ENCODE results near the gene RIPPLY2.

The RIPPLY2 gene, protein sequence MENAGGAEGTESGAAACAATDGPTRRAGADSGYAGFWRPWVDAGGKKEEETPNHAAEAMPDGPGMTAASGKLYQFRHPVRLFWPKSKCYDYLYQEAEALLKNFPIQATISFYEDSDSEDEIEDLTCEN

DNA sequence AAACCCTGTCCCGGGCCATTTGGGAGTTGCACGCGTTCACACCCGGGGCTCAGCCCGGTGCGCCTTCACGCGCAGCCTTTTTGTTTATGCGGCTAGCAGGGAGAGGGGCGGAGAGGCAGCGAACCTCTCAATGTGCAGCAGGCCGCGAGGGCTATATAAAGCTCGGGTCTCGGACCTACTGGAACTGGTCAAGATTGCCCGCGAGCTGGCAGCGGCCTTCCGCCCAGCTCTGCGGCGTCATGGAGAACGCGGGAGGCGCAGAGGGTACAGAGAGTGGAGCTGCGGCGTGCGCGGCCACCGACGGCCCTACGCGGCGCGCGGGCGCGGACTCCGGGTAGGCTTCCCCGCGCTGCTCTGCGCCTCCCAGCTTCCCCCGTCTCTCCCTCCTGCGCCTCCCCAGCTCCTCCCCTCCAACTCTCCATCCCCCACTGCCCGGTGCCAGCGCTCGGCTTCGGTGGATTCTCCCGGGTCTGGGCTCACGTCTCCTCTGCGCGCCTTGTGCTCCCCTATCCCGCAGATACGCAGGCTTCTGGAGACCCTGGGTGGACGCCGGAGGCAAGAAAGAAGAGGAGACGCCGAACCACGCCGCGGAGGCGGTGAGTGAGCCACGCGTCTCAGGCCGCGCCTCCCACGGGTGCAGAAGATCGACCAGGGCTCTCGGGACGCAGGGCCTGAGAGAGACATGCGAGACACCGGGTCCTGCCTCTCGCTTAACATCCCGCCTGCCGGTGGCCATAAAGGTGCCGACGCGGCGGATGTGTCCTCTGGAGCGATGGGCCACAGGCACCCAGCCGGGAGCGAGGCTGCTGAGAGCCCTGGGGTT lies at the start of gene RIPPLY2:
Gene RIPPLY2, plus strand, starts transcription at position 183 of the 823 bp plus-strand sequence. Its CDS starts 57 bp downstream, at position 240.
- DNase-seq: peak; percentile 77

DNA sequence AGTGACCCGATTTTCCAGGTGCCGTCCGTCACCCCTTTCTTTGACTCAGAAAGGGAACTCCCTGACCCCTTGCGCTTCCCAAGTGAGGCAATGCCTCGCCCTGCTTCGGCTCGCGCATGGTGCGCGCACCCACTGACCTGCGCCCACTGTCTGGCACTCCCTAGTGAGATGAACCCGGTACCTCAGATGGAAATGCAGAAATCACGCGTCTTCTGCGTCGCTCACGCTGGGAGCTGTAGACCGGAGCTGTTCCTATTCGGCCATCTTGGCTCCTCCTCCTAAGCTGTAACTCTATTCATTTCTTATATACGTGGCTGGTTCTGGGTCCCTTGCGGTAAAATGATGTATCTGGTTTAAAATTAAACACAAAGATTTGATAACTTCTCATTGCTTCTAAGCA lies 49.7 kb upstream of the RIPPLY2 start:
- DNase-seq: peak; percentile 21

DNA sequence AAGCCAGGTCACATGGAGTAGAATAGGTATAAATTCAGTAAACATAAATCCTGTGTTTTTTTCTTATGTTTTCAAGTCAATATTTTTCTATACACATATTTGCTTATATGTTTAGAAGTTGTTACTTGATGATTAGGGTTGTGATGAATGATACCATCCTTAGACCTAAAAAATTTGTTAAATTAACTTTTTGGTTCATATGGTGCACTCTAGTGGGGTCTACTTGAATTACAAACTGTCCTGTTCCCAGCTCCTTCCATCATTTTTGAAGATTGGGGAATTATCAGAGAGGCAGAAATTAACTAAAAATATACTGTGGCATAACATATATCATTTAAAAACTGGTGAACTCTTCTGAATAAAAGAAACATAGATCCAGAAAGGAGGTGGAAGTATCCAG lies 48.3 kb upstream of the RIPPLY2 start:
- DNase-seq: no peak

DNA sequence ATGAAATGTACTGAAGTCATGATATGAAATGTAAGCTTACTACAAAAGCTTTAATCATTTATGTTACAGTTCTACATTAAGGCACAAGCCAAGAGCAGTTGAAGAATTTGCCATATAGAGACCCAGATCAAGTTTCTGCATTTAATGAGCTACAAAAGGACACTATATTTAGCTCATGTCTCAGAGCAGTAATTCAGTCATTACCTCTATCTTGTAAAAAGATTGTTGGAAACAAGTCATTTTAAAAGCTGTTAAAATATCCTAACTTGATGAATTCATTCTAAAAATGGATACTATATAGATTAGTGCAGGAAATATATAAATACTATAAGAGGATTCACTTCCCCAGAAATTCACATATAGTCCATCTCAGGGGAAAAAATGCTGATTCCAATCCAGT lies 45.2 kb upstream of the RIPPLY2 start:
- DNase-seq: no peak

DNA sequence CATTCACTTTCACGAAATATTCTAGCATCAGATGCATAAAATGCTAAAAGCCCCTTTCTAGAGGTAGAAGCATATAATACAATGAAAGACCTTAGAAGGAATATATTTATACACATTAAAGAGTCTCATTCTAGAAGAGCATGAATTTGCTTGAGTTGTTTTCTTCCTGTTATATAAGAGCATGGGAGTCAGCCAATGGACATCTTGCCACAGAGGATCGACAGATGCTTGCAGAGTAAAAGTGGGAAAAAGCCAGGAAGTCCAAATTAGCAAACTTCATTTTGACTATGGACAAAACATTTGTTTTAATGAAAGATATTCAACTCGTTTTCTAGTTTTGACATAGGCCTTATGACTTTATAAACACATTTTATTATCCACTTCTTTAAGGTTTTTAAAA lies 44.2 kb upstream of the RIPPLY2 start:
- DNase-seq: no peak

DNA sequence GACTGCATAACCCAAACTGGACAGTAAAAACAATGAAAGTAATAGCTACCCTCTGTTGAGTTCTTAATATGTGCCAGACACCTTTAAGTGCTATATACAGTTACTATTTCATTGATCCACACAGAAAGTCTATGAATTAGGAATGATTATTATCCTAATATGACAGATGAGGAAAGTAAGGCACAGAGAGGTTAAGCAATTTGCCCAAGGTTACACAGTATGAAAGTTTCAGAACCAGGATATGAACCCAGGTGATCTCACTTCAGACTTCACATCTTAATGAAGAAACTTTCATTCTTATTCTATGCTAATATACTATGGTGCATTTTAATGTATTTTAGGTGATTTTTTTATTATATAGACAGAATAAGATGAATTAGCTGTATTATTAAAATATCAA lies 40.6 kb upstream of the RIPPLY2 start:
- no peak for DNase-seq

DNA sequence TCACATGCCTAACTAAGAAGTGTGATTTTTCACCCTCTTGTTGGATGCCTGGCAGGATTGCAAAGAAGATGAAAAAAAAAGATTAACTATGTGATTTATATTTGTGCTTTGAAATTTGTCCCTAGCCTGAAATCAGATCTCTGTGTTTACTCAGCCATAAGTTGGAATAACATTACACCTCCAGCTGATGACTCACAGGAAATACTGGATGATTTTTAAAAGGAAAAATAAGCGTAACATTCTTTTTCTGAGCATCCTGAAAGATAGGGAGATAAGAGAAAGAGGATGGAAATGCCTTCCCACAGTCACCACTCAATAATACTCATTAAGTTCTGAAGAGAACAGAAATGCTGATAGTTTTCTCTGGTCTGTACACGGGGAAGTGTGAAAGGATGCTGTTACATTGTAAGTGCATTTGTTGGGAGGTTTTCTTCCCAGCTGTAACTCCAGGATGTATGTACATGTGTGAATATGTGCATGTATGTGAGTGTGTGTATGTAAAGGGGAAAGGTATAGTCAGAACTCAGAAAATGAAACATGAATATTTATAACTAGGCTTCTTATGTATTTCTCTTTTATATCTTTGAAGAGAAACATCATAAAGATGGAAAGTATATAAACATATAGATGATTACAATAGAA lies 37.4 kb upstream of the RIPPLY2 start:
- no peak for DNase-seq

DNA sequence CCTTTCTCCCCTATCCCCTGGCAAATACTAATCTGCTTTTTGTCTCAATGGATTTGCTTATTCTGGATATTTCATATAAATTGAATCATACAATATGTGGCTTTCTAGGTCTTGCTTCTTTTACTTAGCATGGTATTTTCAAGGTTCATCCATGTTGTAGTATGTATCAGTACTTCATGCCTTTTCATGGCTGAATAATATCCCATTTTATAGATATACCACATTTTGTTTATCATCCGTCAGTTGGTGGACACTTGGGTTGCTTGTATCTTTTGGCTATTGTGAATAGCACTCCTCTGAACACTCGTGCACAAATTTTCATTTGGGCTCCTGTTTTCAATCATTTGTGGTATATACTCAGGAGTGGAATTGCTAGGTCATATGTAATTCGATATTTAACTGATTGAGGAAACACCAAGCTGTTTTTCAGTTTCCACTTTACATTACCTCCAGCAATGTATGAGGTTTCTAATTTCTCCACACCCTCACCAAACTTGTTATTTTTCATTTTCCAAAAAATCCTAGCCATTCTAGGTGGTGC lies 30.5 kb upstream of the RIPPLY2 start:
- DNase-seq: no peak

DNA sequence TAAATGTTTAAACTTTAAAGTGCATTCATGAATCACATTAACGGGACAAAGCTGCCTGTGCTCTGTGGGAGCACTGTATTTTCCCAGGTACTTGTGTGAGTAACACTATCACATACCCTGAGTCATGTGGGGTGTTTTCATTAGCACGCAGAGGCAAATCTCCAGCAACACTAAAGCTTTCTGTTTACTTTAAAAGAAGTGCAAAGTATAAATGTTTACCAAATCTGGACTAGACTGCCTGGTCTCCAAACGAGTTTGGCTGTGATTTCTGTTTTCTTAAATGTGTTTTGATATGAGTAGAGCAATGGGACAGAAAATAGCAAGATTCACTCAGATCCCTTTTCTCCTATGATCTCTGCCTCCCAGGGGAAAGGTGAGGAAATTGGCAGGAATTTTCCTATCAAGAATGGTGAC lies 28.8 kb upstream of the RIPPLY2 start:
- DNase-seq: no peak

DNA sequence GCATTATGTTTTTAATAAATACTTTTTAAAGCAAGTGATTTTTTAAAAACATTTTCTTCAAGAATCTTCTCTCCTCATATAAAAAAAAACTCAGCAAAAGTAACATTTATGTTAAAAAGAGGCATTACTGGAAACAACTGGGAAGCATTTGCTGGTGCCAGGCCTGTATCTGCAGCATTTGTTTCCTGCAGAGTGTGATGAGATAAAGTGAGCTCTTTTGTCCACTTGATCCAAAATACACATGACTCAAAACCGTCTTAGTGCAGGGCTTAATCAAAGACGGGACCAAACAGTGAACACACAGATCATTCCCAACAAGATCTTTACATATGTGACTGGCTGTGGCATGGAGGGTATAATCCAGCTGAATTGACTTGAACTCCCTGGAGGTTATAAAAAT lies 28.3 kb upstream of the RIPPLY2 start:
- DNase-seq: no peak

DNA sequence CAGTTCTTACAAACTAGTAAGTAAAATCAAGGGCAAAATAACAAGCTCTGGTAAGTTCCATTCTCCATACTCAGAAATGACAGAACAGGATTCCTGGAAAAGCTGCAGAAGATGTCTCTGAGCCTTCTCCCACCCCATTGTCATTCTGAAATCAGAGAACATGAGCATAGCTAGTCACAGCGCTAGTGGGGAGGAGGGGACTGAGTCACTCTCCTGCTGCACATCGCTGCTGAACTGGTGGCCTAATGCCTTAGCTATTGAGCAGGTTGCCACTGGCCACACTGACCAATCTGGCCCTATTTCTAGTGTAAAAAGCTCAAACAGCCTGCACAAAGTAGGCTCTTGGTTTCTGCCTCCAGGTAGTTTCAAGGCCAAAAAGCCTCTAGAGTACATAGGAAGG lies 26.1 kb upstream of the RIPPLY2 start:
- no peak for DNase-seq

DNA sequence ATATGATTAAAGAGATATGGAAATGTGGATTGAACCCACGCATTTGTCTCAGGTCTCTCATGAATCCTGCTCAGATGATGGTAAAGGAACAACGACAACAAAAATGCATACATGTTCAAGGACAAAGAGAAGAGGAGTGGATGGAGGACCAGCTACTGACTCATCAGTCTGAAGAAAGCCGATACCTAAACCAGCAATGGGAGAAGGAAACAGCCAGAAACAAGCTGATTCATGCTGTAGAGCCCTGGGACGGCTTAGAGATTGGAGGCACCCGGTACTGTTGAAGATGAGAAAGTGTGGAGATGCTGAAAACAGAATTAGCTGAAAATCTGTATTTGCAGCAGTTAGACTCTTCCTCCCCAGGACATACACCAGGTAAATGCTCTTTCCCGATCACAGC lies 14.4 kb upstream of the RIPPLY2 start:
- DNase-seq: no peak

DNA sequence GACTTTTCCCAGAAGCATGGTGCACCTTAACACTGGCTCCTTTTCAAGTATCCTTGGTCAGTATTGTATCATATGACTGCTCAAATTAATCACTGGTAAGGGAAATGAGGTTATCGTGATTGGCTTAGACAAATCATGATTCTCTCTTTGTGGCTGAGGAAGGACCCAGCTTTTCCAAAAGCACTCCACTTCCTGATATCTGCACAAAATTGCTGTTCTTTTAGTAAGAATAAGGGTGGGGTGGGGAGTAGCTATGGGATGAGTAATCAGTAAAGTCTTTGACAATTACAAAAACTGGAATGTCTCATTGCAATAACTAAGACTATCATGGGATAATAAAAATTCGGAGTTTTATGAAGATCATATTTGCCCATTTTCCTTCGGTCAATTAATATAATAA lies 9.0 kb upstream of the RIPPLY2 start:
- DNase-seq: no peak

DNA sequence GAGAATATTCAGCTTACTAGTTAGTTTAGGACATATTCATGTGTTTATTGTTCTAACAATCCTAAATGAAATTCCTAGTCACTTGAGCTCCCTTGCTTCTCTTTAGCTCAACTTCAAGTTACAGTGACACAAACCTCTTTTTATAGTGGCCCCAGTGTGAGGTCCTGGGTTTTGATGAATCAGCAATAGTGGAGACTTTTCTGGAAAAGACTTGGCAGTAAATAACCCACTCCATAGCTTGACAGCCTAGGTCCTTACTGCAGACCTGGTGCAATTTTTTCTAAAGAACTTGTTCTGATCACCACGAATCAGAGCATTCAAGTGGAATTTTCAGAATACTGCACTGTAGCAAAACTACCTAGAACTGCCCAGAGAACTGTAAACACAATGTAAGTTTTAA lies 6.9 kb upstream of the RIPPLY2 start:
- no peak for DNase-seq

DNA sequence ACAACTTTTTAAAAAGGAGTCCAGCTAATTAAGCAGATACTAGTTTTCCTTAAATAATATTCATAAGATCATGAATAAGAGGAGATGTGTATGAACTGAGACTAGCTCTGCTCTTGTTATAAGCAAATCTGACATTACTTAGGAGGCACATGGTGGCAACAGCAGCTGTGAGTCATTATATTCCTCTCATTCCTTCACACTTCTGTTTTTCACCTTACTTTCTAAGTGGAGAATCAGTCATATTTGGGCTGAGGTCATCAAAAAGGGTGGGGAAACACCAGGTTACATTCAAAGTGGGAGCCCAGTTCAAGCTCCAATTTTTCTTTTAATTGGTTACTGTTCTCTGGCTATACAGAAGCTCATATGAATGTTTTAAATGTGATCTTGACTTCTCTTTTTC lies 6.0 kb upstream of the RIPPLY2 start:
- no peak for DNase-seq

DNA sequence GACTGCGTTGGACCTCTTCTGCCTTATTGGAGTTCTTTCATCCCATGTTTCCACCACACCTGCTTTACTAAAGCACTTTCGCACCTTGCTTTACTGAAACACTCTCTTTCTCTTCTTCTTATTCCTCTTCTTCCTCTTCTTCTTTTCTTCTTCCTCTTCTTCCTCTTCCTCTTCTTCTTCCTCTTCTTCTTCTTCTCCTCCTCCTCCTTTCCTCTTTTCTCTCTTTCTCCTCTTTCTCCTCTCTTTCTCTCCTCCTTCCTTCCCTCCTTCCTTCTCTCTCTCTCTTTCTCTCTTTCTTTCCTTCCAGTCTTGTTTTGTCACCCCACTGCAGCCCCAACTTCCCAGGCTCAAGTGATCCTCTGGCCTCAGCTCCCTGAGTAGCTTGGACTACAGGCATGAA lies 4.0 kb upstream of the RIPPLY2 start:
- DNase-seq: no peak

DNA sequence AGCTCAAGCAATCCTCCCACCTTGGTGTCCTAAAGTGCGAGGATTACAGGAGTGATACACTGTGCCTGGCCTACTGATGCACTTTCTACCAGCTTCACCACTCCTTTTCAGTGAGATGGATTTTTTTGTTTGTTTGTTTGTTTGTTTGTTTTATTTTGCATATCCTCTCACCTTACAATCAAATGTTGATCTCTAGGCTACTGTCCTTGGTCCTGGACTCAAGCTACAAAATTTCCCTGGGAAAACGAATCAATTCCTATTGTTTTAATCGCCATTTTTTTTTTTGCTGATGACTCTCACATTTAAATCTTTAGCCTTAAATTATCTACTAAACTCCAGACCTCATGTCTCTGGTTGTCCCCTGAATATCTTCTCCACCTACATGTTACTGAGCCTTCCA lies 3.5 kb upstream of the RIPPLY2 start:
- no peak for DNase-seq

DNA sequence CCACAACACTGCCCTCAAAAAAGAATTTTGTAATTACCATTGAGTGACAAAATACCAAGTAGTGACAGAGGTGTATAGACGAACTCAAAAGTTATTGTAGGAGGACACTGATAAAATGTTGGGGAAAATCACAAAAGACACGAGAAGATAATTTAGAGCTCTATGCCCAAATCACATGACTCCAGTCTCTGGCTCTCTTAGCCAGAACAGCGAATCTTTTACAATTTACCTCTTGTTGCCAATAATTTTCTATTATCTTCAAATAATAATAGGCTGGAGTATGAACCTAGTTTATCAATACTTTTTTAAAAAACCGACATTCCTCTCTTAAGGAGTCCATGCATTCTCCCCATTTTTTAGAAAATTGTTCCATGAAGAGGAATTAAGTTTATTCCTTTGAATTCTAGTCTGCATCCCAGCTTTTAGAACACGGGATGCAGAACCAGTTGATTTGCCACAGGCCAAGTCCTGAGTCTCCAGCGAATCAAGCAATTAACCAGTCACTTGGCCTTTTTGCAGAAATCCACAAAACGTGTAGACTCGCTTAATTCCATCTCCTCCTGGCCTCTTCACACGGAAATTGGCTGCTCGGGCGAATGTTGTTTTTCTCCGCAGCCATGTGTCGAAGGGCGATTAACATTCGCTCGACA lies 507 bp upstream of the RIPPLY2 start:
- DNase-seq: no peak

DNA sequence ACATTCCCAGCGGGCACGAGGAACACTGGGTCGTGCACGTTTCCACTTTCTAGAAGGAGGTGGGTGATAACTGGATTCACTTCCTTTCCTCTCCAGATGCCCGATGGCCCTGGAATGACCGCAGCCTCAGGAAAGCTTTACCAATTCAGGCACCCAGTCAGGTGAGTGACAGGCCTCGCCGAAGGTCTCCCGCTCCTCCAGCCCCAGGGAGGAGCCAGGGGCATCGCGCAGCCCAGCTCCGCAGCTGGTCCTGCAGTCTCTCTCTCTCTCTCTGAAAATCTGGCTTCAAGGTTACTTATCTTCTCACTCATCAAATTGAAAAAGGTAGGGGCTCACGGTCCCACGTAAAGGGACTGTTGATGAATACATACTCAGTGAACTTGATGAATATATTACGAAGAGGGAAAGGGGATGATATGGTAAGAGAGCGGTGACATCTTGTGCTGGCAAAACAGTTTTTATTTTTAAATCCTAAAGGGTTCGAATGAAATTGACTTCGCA lies 891 bp downstream of the RIPPLY2 start:
- DNase-seq: peak; percentile 66

DNA sequence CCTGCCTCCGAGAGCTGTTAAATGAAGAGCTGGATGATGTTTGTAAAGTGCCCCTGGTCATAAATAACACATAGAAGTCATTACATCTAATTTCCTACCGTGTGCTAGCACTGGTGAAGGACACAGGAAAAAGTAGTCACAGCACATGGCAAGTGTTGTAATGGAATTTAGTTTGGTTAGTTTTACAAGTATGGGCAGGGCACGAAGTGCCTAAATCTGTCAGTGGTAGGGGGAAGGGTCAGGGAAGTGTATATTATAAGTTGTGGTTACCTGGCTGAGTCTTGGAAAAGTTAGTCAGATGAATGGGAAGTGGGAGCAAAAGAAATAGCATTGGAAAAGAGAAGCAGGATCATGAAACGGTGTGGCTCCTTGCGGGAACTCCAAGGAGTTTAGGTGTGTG lies 1.6 kb downstream of the RIPPLY2 start:
- DNase-seq: no peak

DNA sequence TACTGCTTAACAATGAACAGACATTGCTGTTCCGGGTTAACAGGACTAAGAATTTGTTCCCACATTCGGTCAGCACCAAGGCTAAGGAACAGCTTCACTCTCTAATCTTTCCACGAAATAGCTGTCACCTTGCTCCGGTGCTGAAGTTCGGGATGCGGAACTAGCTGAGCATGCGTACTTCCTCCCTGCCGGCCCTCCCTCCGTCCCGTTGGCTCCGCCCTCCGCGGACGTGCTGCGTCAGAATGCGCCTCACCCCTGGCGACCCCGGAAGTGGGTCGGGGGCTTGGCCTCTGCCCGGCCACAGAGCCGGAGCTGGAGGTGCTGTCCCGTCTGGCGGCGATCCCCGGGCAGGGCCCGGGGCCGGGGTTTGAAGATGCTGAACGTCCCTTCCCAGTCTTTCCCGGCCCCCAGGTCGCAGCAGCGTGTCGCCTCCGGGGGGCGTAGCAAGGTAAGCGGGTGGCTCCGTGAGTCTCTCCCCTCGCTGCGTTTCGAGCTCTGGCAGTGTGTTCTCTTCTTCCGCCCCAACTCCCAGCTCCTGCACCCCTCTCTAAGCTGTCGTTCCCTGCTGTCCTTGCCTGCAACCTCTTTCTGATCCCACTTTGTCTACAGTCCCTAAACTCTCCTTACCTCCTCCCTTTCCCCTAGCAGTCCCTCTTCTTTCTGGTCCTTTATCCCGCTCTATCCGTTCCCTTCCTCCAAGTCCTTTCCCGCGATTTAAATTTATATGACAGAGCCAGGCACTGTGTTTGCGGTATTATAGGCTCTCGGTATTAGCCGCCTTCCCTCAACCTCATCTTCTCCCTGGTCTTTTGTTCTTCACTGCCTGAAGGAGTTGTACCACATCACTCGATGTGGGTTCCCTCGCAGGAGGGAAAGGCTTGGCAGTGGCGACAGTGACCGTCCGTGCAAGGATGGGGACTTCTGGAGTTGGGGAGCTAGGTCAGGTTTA lies 6.5 kb downstream of the RIPPLY2 start, which contains the start of gene CYB5R4:
Gene CYB5R4, plus strand, starts transcription at position 280 of the 949 bp plus-strand sequence. Its CDS starts 94 bp downstream, at position 374.
- peak; percentile 94 for DNase-seq

DNA sequence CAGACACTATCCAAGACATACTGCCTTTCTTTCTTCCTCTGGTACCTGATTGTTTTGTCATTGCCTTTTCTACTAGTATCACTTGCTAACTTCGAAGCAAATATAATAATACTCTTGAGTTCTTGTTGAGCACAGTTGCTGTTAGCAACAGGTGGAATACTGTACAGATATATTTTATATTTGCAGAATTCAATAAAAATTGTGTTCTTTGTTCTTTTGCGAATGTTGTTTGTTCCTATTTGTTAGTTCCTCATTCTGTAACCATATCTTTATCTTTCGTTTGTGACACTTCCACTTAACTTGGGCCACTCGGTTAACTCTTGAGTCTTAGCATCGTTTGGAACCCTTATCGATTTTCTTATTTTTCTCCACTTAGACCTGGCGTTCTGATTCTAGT lies 7.2 kb downstream of the RIPPLY2 start:
- no peak for DNase-seq

Measured in NCI-H345 (cell line).